Measurements from ENCODE around the gene CD58.

GRCh38 chr1:116472431-116472961 lies 98.3 kb downstream of the CD58 start:
- no peak for TF ChIP-seq ZFP41 (tag by site-specific recombination; IDR thresholded peaks at IDR 0.05; ENCODE audit: borderline replicate concordance)
- no peak for TF ChIP-seq ZNF785 (tag by site-specific recombination; IDR thresholded peaks at IDR 0.05)
- no peak for TF ChIP-seq ZNF274 (IDR thresholded peaks at IDR 0.05; ENCODE audit: low read length)
- no peak for TF ChIP-seq ZNF274 (tag by site-specific recombination; IDR thresholded peaks at IDR 0.05; ENCODE audit: borderline replicate concordance)
- peak; percentile 89 for TF ChIP-seq ZBTB44 (tag by site-specific recombination; IDR thresholded peaks at IDR 0.05)
- peak; percentile 86 for TF ChIP-seq ZNF398 (tag by site-specific recombination; IDR thresholded peaks at IDR 0.05)
- TF ChIP-seq CTCF (tag by site-specific recombination; IDR thresholded peaks at IDR 0.05) = no peak

All from HEK293 (cell line).